Stimulated activated CD4-positive, alpha-beta T cell treated with anti-CD3 and anti-CD28 coated beads, TNF-alpha, amount 100 ng/mL, for 4 hours (primary cell): ENCODE measurements around the gene DUSP22.

ENCODE experiments used
- DNase-seq, 3 experiments: peaks; one replicate each; pipeline ENCODE4 v3.0.0-alpha.2; 2020; ENCODE audit warnings: low read depth in 3 of 3

DUSP22 gene

GRCh38 chr6:296151-297122, 4.2 kb downstream of the DUSP22 start:
- DNase-seq, result no peak

- no peak for DNase-seq
These were observed 5.4 kb downstream of the DUSP22 start for GRCh38 chr6:297571-298232.

GRCh38 chr6:298233-299103, 6.2 kb downstream of the DUSP22 start:
- DNase-seq, result no peak

GRCh38 chr6:299104-299980, 7.1 kb downstream of the DUSP22 start:
- DNase-seq, result no peak

- DNase-seq, result no peak
These were observed 7.7 kb downstream of the DUSP22 start for GRCh38 chr6:300026-300425.

GRCh38 chr6:300494-301198, 8.4 kb downstream of the DUSP22 start:
- no peak for DNase-seq

- no peak for DNase-seq
These were observed 9.2 kb downstream of the DUSP22 start for GRCh38 chr6:301526-301925.

- DNase-seq, result no peak
These were observed 9.8 kb downstream of the DUSP22 start for GRCh38 chr6:301929-302705.

GRCh38 chr6:302760-303159, 10.5 kb downstream of the DUSP22 start:
- no peak for DNase-seq

GRCh38 chr6:303263-303662, 11.0 kb downstream of the DUSP22 start:
- DNase-seq, result no peak

GRCh38 chr6:303948-304558, 11.8 kb downstream of the DUSP22 start:
- DNase-seq, result no peak

- DNase-seq, result no peak
These were observed 12.6 kb downstream of the DUSP22 start for GRCh38 chr6:304833-305370.

GRCh38 chr6:305371-306206, 13.3 kb downstream of the DUSP22 start:
- no peak for DNase-seq

GRCh38 chr6:306641-307061, 14.4 kb downstream of the DUSP22 start:
- DNase-seq, result no peak

GRCh38 chr6:307065-307814, 15.0 kb downstream of the DUSP22 start:
- DNase-seq, result no peak

- no peak for DNase-seq
These were observed 15.6 kb downstream of the DUSP22 start for GRCh38 chr6:307874-308273.

GRCh38 chr6:308307-308706, 16.0 kb downstream of the DUSP22 start:
- DNase-seq, result no peak
